H1 (cell line): Measurements from ENCODE around the gene PARM1. TPM values are rescaled to one million over a fixed set of nuclear protein-coding genes. Genes with fewer than 3 reads are reported as not detected.

Experiments
- CTCF ChIA-PET: fragments of 300-600 bp; sonication (Branson Sonifier 250); formaldehyde crosslinking; loops from one replicate; lab custom pipeline; 2021; ENCODE audit not compliant: partially characterized antibody; lab: Charles Lee
- POLR2A ChIA-PET: fragments of 300-600 bp; sonication (Branson Sonifier 250); formaldehyde crosslinking; loops from one replicate; lab custom pipeline; 2021; ENCODE audit warnings: inconsistent platforms; ENCODE audit not compliant: partially characterized antibody; lab: Charles Lee
- DNase-seq, 2 experiments: peaks; one replicate each; pipeline versions ENCODE4 v3.0.0 to v3.0.0-alpha.2; 2010 to 2022; ENCODE audit warnings: low spot score in 2 of 2, low read depth in 1 of 2, mixed read lengths in 1 of 2
- FAIRE-seq: peaks from 2 replicates; lab custom pipeline; 2011; peaks lifted over from hg19 to GRCh38; lab: Jason Lieb, UNC
- H2AFZ ChIP-seq: 2 replicates; pipeline ENCODE4 v1.8.1; 2012; ENCODE audit warnings: low read length, inconsistent platforms
- H2AK5ac ChIP-seq: 2 replicates; pipeline ENCODE4 v1.6.1; 2013; ENCODE audit warnings: low read depth, low read length
- H2BK120ac ChIP-seq: replicated peaks from 2 replicates; pipeline ENCODE3; 2013; ENCODE audit warnings: low read depth, low read length, inconsistent platforms
- H2BK12ac ChIP-seq: 2 replicates; pipeline ENCODE4 v1.6.1; 2013; ENCODE audit warnings: low read depth, low read length
- H2BK15ac ChIP-seq: 2 replicates; pipeline ENCODE4 v1.6.1; 2013; ENCODE audit warnings: low read length
- H2BK20ac ChIP-seq: 2 replicates; pipeline ENCODE4 v1.6.1; 2013; ENCODE audit warnings: low read length
- H2BK5ac ChIP-seq: 2 replicates; pipeline ENCODE4 v1.6.1; 2013; ENCODE audit warnings: low read depth, low read length
- H3K14ac ChIP-seq: 2 replicates; pipeline ENCODE4 v1.6.1; 2013; ENCODE audit warnings: inconsistent platforms; ENCODE audit not compliant: insufficient read length
- H3K18ac ChIP-seq: 2 replicates; pipeline ENCODE4 v1.6.1; 2013; ENCODE audit warnings: low read length; ENCODE audit errors: extremely low read depth
- H3K23ac ChIP-seq: 2 replicates; pipeline ENCODE4 v1.6.1; 2013; ENCODE audit warnings: inconsistent platforms; ENCODE audit not compliant: insufficient read length
- H3K23me2 ChIP-seq: 2 replicates; pipeline ENCODE4 v1.6.1; 2013; ENCODE audit warnings: low read depth, low read length
- H3K27ac ChIP-seq: 2 replicates; pipeline ENCODE4 v1.6.1; 2011; ENCODE audit warnings: low read depth, low read length, inconsistent platforms
- H3K27me3 ChIP-seq, 4 experiments: replicated peaks in 1 of 4; 1 replicate in 1 of 4; 2 replicates in 3 of 4; pipeline versions ENCODE4 v1.6.1 to v1.8.1; 2011 to 2013; ENCODE audit warnings: low read length in 3 of 4, mild to moderate bottlenecking in 3 of 4, inconsistent platforms in 2 of 4, mixed read lengths in 2 of 4, moderate library complexity in 1 of 4; ENCODE audit not compliant: control insufficient read depth in 3 of 4, insufficient read depth in 3 of 4; ENCODE audit errors: extremely low read depth in 1 of 4
- H3K36me3 ChIP-seq, 4 experiments: 2 replicates each; pipeline versions ENCODE4 v1.6.1 to v1.8.1; 2011 to 2013; ENCODE audit warnings: mild to moderate bottlenecking in 4 of 4, low read length in 3 of 4, moderate library complexity in 2 of 4, control low read depth in 1 of 4, inconsistent platforms in 1 of 4; ENCODE audit not compliant: insufficient read depth in 4 of 4, control insufficient read depth in 2 of 4
- H3K4ac ChIP-seq: replicated peaks from 2 replicates; pipeline ENCODE3; 2013; ENCODE audit warnings: low read length, low read depth, mixed read lengths, inconsistent platforms; ENCODE audit not compliant: insufficient read length
- H3K4me1 ChIP-seq, 4 experiments: replicated peaks in 1 of 4; 1 replicate in 1 of 4; 2 replicates in 3 of 4; pipeline versions ENCODE4 v1.6.1 to v1.8.1; 2011 to 2013; ENCODE audit warnings: low read length in 3 of 4, inconsistent platforms in 2 of 4, mixed read lengths in 1 of 4; ENCODE audit not compliant: insufficient read depth in 4 of 4, control insufficient read depth in 3 of 4
- H3K4me2 ChIP-seq, 2 experiments: 2 replicates each; pipeline versions ENCODE4 v1.6.1 to v1.8.1; 2011 to 2013; ENCODE audit warnings: low read depth in 2 of 2, low read length in 2 of 2, control low read depth in 1 of 2, inconsistent platforms in 1 of 2, mild to moderate bottlenecking in 1 of 2; ENCODE audit not compliant: insufficient read depth in 1 of 2
- H3K4me3 ChIP-seq, 4 experiments: fragments of 200-600, 300-600 bp in 1 of 4; sonication (generic), shearing (Covaris generic), sonication (Bioruptor Twin) in 1 of 4; 2 replicates each; pipeline versions ENCODE4 v1.5.1 to v1.8.1; 2011 to 2016; ENCODE audit warnings: low read length in 4 of 4, low read depth in 3 of 4, control low read depth in 2 of 4, inconsistent platforms in 2 of 4, mild to moderate bottlenecking in 2 of 4, mixed read lengths in 1 of 4, moderate library complexity in 1 of 4; ENCODE audit not compliant: insufficient read depth in 2 of 4; ENCODE audit errors: extremely low read depth in 1 of 4
- H3K56ac ChIP-seq: replicated peaks from 2 replicates; pipeline ENCODE3; 2013; ENCODE audit warnings: low read depth, mild to moderate bottlenecking, mixed read lengths, low read length, inconsistent platforms; ENCODE audit not compliant: insufficient read length
- H3K79me1 ChIP-seq: 2 replicates; pipeline ENCODE4 v1.6.1; 2013; ENCODE audit warnings: low read depth, low read length, control low read depth
- H3K79me2 ChIP-seq, 2 experiments: 2 replicates each; pipeline versions ENCODE4 v1.6.1 to v1.8.1; 2012 to 2013; ENCODE audit warnings: low read length in 2 of 2, mild to moderate bottlenecking in 2 of 2, inconsistent platforms in 1 of 2; ENCODE audit not compliant: insufficient read depth in 2 of 2, control insufficient read depth in 1 of 2
- H3K9ac ChIP-seq, 4 experiments: replicated peaks in 1 of 4; 1 replicate in 1 of 4; 2 replicates in 3 of 4; pipeline versions ENCODE4 v1.6.1 to v1.8.1; 2011 to 2013; ENCODE audit warnings: low read depth in 3 of 4, low read length in 3 of 4, control low read depth in 2 of 4, mild to moderate bottlenecking in 2 of 4, moderate library complexity in 2 of 4, inconsistent platforms in 1 of 4; ENCODE audit errors: extremely low read depth in 1 of 4
- H3K9me3 ChIP-seq, 2 experiments: 2 replicates each; pipeline versions ENCODE4 v1.6.1 to v1.8.1; 2012 to 2013; ENCODE audit warnings: mild to moderate bottlenecking in 2 of 2, moderate library complexity in 2 of 2, control low read depth in 1 of 2, inconsistent platforms in 1 of 2, low read depth in 1 of 2, low read length in 1 of 2, mixed read lengths in 1 of 2; ENCODE audit not compliant: insufficient read depth in 2 of 2
- H4K20me1 ChIP-seq, 2 experiments: replicated peaks in 1 of 2; 2 replicates each; pipeline versions ENCODE3 to v1.8.1; 2011 to 2013; ENCODE audit warnings: inconsistent platforms in 2 of 2, low read length in 2 of 2, mild to moderate bottlenecking in 1 of 2; ENCODE audit not compliant: insufficient read depth in 2 of 2, control insufficient read depth in 1 of 2
- H4K5ac ChIP-seq: 2 replicates; pipeline ENCODE4 v1.6.1; 2013; ENCODE audit warnings: low read length, low read depth, mixed read lengths, inconsistent platforms; ENCODE audit not compliant: insufficient read length
- H4K8ac ChIP-seq: 2 replicates; pipeline ENCODE4 v1.8.0; 2013; ENCODE audit warnings: mild to moderate bottlenecking, moderate library complexity, low read length, inconsistent platforms; ENCODE audit not compliant: insufficient read depth; ENCODE audit errors: extremely low read depth
- H4K91ac ChIP-seq: replicated peaks from 2 replicates; pipeline ENCODE3; 2013; ENCODE audit warnings: low read length, mixed read lengths, inconsistent platforms; ENCODE audit not compliant: insufficient read length
- ATF2 ChIP-seq: IDR thresholded peaks from 2 replicates; pipeline ENCODE4 v1.6.1; 2012; ENCODE audit warnings: low read length, inconsistent platforms
- BACH1 ChIP-seq: IDR thresholded peaks from 2 replicates; pipeline ENCODE4 v1.6.1; 2012; ENCODE audit warnings: low read length, improper control_type of control experiment
- CBX5 ChIP-seq: fragments of 300-800, 300-1000 bp; sonication (generic); IDR thresholded peaks from 2 replicates; pipeline ENCODE4 v1.7.1; 2016; ENCODE audit warnings: antibody characterized with exemption, low read length, low read depth
- CREB1 ChIP-seq: IDR thresholded peaks from 2 replicates; pipeline ENCODE4 v1.6.1; 2012; ENCODE audit warnings: inconsistent platforms
- CTBP2 ChIP-seq: IDR thresholded peaks from 2 replicates; pipeline ENCODE4 v1.7.0; 2011; ENCODE audit warnings: borderline replicate concordance, mild to moderate bottlenecking, moderate library complexity, mixed read lengths, low read length; ENCODE audit not compliant: insufficient read depth, insufficient read length
- GTF2F1 ChIP-seq: IDR thresholded peaks from 2 replicates; pipeline ENCODE4 v1.6.1; 2012; ENCODE audit warnings: low read depth, low read length, improper control_type of control experiment, borderline replicate concordance
- KDM1A ChIP-seq: fragments of 200-600, 300-600 bp; sonication (generic); IDR thresholded peaks from 2 replicates; pipeline ENCODE4 v1.7.1; 2016; ENCODE audit warnings: mild to moderate bottlenecking, low read length, borderline replicate concordance
- KDM5A ChIP-seq: fragments of 200-600 bp; IDR thresholded peaks from 2 replicates; pipeline ENCODE4 v1.7.1; 2012; ENCODE audit warnings: mild to moderate bottlenecking, low read length, inconsistent platforms, mixed read lengths
- RBBP5 ChIP-seq: IDR thresholded peaks from 2 replicates; pipeline ENCODE4 v1.7.1; 2012; ENCODE audit warnings: low read depth, mild to moderate bottlenecking, inconsistent platforms, low read length, moderate library complexity, borderline replicate concordance
- RXRA ChIP-seq: IDR thresholded peaks from 2 replicates; pipeline ENCODE4 v1.6.1; 2011; ENCODE audit warnings: low read depth, mild to moderate bottlenecking, low read length, moderate library complexity; ENCODE audit not compliant: insufficient read depth
- SP4 ChIP-seq: IDR thresholded peaks from 2 replicates; pipeline ENCODE4 v1.6.1; 2012; ENCODE audit warnings: low read length, inconsistent platforms
- SUZ12 ChIP-seq: fragments of 200-600 bp; sonication (generic); IDR thresholded peaks from 2 replicates; pipeline ENCODE4 v1.6.1; 2012; ENCODE audit warnings: mild to moderate bottlenecking, inconsistent platforms, low read length, moderate library complexity, mixed read lengths
- TCF12 ChIP-seq: IDR thresholded peaks from 2 replicates; pipeline ENCODE4 v1.6.1; 2011; ENCODE audit warnings: low read depth, mild to moderate bottlenecking, low read length
- polyA plus RNA-seq, 7 experiments: library from polyadenylated mRNA; depleted of rRNA in 3 of 7; stranded (reverse) in 5 of 7; unstranded in 2 of 7; fragments of >200 nt in 5 of 7; fragments of 200-250 nt in 2 of 7; gene quantifications; 1 replicate in 5 of 7; 2 replicates in 1 of 7; 4 replicates in 1 of 7; pipeline versions ENCODE4 v1.2.1 to v1.2.3, GENCODE V29; 2011 to 2013; ENCODE audit warnings: missing spikeins in 2 of 7, mixed read lengths in 2 of 7
- total RNA-seq: library from RNA; stranded (reverse); fragmentation: NEBNext Ultra II Directional; extraction: Animal tissue kit (Norgen Biotek cat#: 25700); gene quantifications from 2 replicates; pipeline ENCODE4 v1.2.1, GENCODE V29; 2021

The PARM1 gene
- total and polyA plus RNA-seq, 2 of the 8 experiments (the other 6 are each of a cell fraction or from before 2014, with no cell fraction given) = 2.0 to 5.3 TPM

GRCh38 chr4:74921490-74921889, 11.4 kb upstream of the PARM1 start:
- no peak overlapping the region for H2AFZ ChIP-seq
- H3K9me3 ChIP-seq = no peaks in the 10 kb centered on the region
- H3K56ac ChIP-seq = no peak overlapping the region
- H3K36me3 ChIP-seq = no peaks in the 10 kb centered on the region
- ChIA-PET CTCF (no interaction called here), POLR2A (no interaction called here)
- no peaks in the 10 kb centered on the region for H3K27me3 ChIP-seq
- no peak for FAIRE-seq
- H3K14ac ChIP-seq = no peak overlapping the region
- no peaks in the 10 kb centered on the region for H3K79me2 ChIP-seq
- no peaks in the 10 kb centered on the region for H3K23me2 ChIP-seq
- no peak overlapping the region for H2BK12ac ChIP-seq
- 0 out of 7 replicates have a peak, but pooled peaks cover 0 to 2% (median 0%) of the 10 kb centered on the region in 4 experiments for H3K4me1 ChIP-seq
- H2AK5ac ChIP-seq = no peak overlapping the region
- no peak for DNase-seq
- no peak overlapping the region for H3K4me3 ChIP-seq
- H4K5ac ChIP-seq = no peak overlapping the region
- no peak overlapping the region for H2BK120ac ChIP-seq
- no peak overlapping the region for H2BK20ac ChIP-seq
- H3K23ac ChIP-seq = no peak overlapping the region
- H2BK15ac ChIP-seq = no peak overlapping the region
- no peak overlapping the region for H3K18ac ChIP-seq
- no peaks in the 10 kb centered on the region for H3K79me1 ChIP-seq
- no peak overlapping the region for H4K8ac ChIP-seq
- H4K20me1 ChIP-seq = no peaks in the 10 kb centered on the region
- no peak overlapping the region for H4K91ac ChIP-seq
- H3K9ac ChIP-seq = no peak overlapping the region
- no peak overlapping the region for H3K27ac ChIP-seq
- H3K4ac ChIP-seq = no peak overlapping the region
- H3K4me2 ChIP-seq = no peak overlapping the region
- TF ChIP-seq CTBP2 (no peak), CBX5 (no peak), TCF12 (no peak), RBBP5 (no peak), CREB1 (no peak), RXRA (no peak), SP4 (no peak), KDM5A (no peak), BACH1 (no peak), GTF2F1 (no peak), SUZ12 (no peak), ATF2 (no peak), KDM1A (no peak)
- H2BK5ac ChIP-seq = no peak overlapping the region
